Sigmoid colon (tissue), 7 donors: ENCODE data around the gene ST6GAL2. TPM values are rescaled to one million over a fixed set of nuclear protein-coding genes. Genes with fewer than 3 reads are reported as not detected.

Experiments
- DNase-seq: peaks from one replicate; pipeline ENCODE4 v3.0.0-alpha.2; 2019
- H3K27ac ChIP-seq, 4 donors: fragments of 200-600 bp; sonication (generic); one replicate each; pipeline ENCODE4 v1.5.1; 2016 to 2019; ENCODE audit warnings: mild to moderate bottlenecking in 1 of 4
- H3K27me3 ChIP-seq, 3 donors: fragments of 200-600 bp; sonication (generic); one replicate each; pipeline ENCODE4 v1.5.1; 2019; ENCODE audit warnings: mild to moderate bottlenecking in 1 of 3
- H3K36me3 ChIP-seq, 4 donors: fragments of 200-600 bp; sonication (generic); one replicate each; pipeline ENCODE4 v1.5.1; 2016 to 2019
- H3K4me1 ChIP-seq, 4 donors: fragments of 200-600 bp; sonication (generic); one replicate each; pipeline ENCODE4 v1.5.1; 2017 to 2019
- H3K4me3 ChIP-seq, 4 donors: fragments of 200-600 bp; sonication (generic); one replicate each; pipeline ENCODE4 v1.5.1; 2017 to 2019; ENCODE audit warnings: mild to moderate bottlenecking in 2 of 4, moderate library complexity in 1 of 4
- H3K9me3 ChIP-seq, 4 donors: fragments of 200-600 bp in 3 of 4; sonication (generic) in 3 of 4; one replicate each; pipeline versions ENCODE4 v1.5.1 to v1.6.1; 2013 to 2019
- EP300 ChIP-seq, 4 donors: sonication (generic); formaldehyde crosslinking; IDR thresholded peaks; one replicate each; pipeline ENCODE4 v1.6.1; 2017; ENCODE audit warnings: antibody characterized with exemption in 4 of 4
- POLR2A ChIP-seq, 2 donors: fragments of 450-650 bp; IDR thresholded peaks; one replicate each; pipeline ENCODE4 v1.6.1; 2016; ENCODE audit warnings: antibody characterized with exemption in 2 of 2, mild to moderate bottlenecking in 2 of 2, moderate library complexity in 2 of 2
- POLR2AphosphoS5 ChIP-seq, 4 donors: sonication (generic); formaldehyde crosslinking; IDR thresholded peaks; one replicate each; pipeline ENCODE4 v1.6.1; 2017; ENCODE audit warnings: antibody characterized with exemption in 4 of 4
- WGBS, 2 donors: extraction: QIAGEN DNeasy Blood & Tissue Kit; methylation state at CpG; one replicate each; pipeline ENCODE4 v1.1.7; 2013; 5-methylcytosine and 5-hydroxymethylcytosine counted together
- intact Hi-C: fragments of 100-400 bp; cut with DNase I; formaldehyde crosslinking; loops from one replicate; pipeline ENCODE4 v1.15.1; 2023
- polyA plus RNA-seq, 3 donors: library from polyadenylated mRNA; stranded (reverse); fragments of 200-250 nt; gene quantifications; one replicate each; pipeline ENCODE4 v1.2.3, GENCODE V29; 2013
- total RNA-seq, 4 donors: library from RNA; depleted of rRNA; stranded (reverse); fragments of >200 nt; gene quantifications; one replicate each; pipeline ENCODE4 v1.1.0, GENCODE V29; 2016
- TF ChIP-seq, protein P1 (sequence below), 4 experiments: fragments of 450-650 bp in 3 of 4; fragments of 200-600 bp in 1 of 4; IDR thresholded peaks; one replicate each; pipeline ENCODE4 v1.5.1; 2016 to 2019; ENCODE audit warnings: antibody characterized with exemption in 4 of 4, mild to moderate bottlenecking in 3 of 4, moderate library complexity in 2 of 4
- donor health status: healthy with polysubstance abuse.
- donor health status: Bipolar disorder and iron deficiency.
- donor health status: healthy.

The ST6GAL2 gene, protein sequence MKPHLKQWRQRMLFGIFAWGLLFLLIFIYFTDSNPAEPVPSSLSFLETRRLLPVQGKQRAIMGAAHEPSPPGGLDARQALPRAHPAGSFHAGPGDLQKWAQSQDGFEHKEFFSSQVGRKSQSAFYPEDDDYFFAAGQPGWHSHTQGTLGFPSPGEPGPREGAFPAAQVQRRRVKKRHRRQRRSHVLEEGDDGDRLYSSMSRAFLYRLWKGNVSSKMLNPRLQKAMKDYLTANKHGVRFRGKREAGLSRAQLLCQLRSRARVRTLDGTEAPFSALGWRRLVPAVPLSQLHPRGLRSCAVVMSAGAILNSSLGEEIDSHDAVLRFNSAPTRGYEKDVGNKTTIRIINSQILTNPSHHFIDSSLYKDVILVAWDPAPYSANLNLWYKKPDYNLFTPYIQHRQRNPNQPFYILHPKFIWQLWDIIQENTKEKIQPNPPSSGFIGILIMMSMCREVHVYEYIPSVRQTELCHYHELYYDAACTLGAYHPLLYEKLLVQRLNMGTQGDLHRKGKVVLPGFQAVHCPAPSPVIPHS
- total RNA-seq (1 to 10 TPM in 3 of 4 donors, under 1 TPM in 1; 0.83 to 6.2 (median 2.5) TPM), polyA plus RNA-seq (under 1 TPM; under 0.01 to 0.23 (median 0.15) TPM)

DNA sequence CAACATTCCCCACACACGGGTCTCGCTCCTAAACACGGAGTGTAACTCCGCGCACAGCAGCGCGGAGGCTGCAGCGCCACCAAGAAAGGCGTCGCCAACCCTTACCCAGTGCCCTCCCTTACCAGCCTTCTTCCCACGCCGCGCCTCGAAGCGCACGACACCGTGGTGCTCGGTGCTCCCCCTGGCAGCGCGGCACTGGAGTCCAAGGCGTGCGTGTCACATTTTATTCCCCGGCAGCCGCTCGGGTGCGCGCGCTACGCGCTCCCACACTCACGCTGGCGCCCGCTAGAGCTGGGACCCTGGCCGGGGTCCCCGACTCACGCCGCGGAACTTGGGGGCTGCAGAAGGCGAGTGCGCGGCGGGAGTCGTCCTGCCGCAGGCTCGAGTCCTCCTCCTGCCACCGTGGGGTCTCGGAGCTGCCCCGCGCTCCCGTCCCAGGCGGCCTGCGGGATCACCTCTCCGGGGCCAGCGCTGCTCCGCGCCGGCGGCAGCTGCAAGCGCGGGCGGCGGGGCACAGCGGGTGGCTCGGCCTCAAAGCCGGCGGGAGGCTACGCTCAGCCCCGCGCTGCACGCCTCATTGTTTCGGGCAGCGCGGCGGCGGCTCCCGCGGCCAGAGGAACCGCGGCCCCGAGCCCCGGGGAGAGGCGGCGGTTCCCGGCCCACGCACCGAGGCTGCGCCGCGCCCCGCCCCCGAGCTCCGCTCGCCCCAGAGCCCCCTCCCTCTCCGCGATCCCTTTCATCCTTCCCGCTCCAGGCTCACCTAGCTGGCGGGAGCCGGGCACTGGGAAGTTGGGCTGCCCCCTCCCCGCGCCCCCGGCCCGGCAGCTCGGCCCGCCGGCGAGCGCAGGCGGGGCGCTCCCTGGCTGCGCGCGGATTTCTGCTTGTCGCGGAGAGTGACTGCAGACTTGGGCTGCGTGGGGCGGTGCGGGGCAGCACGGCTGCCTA lies at the start of gene ST6GAL2:
Gene ST6GAL2 (minus strand): TSS at position 197 of the 945 bp plus-strand sequence. CDS start 42,190 bp downstream, outside the sequence.
- DNase-seq = no peak
- intact Hi-C loops = loop anchor here (10.0 kb wide), 1 partner anchor 241 kb away; no protein-coding TSS in a partner anchor
- H3K4me3 ChIP-seq = peak within 1 kb of the TSS; percentile 27 to 76 (median 54)
- H3K27me3 ChIP-seq = peaks cover 0 to 21% (median 2%) of the 10 kb centered on the region in 3 donors
- no peaks in the 10 kb centered on the region for H3K9me3 ChIP-seq
- no peaks in the 10 kb centered on the region for H3K36me3 ChIP-seq
- TF ChIP-seq EP300 (IDR thresholded peaks at IDR 0.05) = no peak
- TF ChIP-seq, protein P1, sequence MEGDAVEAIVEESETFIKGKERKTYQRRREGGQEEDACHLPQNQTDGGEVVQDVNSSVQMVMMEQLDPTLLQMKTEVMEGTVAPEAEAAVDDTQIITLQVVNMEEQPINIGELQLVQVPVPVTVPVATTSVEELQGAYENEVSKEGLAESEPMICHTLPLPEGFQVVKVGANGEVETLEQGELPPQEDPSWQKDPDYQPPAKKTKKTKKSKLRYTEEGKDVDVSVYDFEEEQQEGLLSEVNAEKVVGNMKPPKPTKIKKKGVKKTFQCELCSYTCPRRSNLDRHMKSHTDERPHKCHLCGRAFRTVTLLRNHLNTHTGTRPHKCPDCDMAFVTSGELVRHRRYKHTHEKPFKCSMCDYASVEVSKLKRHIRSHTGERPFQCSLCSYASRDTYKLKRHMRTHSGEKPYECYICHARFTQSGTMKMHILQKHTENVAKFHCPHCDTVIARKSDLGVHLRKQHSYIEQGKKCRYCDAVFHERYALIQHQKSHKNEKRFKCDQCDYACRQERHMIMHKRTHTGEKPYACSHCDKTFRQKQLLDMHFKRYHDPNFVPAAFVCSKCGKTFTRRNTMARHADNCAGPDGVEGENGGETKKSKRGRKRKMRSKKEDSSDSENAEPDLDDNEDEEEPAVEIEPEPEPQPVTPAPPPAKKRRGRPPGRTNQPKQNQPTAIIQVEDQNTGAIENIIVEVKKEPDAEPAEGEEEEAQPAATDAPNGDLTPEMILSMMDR (IDR thresholded peaks at IDR 0.05) = no peak
- no peak for TF ChIP-seq POLR2A (IDR thresholded peaks at IDR 0.05)
- no peak for TF ChIP-seq POLR2AphosphoS5 (IDR thresholded peaks at IDR 0.05)
- peaks cover 0 to 31% (median 20%) of the 10 kb centered on the region in 4 donors for H3K4me1 ChIP-seq
- WGBS, 2 donors = 1 to 2% methylated on average over 118 of the region's 118 CpGs
- peak within 1 kb of the TSS; percentile 9 to 81 (median 57) for H3K27ac ChIP-seq

DNA sequence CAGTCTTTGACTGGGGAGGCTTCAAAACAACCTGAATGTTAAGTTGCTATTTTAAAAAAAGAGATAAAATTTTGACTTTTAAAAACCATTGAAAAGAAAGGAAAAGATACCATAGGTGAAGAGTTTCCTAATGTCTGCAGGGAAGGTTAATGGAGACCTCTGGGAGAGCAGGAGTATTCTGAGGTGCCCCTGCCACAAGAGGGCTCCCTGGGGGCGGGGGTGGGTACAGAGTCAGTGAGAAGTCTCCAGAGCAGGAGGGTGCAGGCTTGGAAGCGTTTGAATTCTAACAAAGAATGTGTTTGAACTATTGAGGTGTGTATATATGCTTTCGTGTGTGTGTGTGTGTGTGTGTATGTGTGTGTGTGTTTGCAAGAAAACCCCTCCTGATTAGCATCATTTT lies 46.7 kb upstream of the ST6GAL2 start:
- Histone ChIP-seq H3K4me3 (no peak overlapping the region), H3K4me1 (no peaks in the 10 kb centered on the region), H3K27ac (no peak overlapping the region), H3K36me3 (no peaks in the 10 kb centered on the region), H3K9me3 (no peaks in the 10 kb centered on the region), H3K27me3 (no peaks in the 10 kb centered on the region)
- DNase-seq = no peak
- TF ChIP-seq, protein P1 (IDR thresholded peaks at IDR 0.05) = no peak
- TF ChIP-seq POLR2A (IDR thresholded peaks at IDR 0.05) = no peak
- TF ChIP-seq EP300 (IDR thresholded peaks at IDR 0.05) = no peak
- TF ChIP-seq POLR2AphosphoS5 (IDR thresholded peaks at IDR 0.05) = no peak
- intact Hi-C loops = no loop called here
- WGBS, 2 donors = 71 to 79% methylated on average over 3 of the region's 3 CpGs

DNA sequence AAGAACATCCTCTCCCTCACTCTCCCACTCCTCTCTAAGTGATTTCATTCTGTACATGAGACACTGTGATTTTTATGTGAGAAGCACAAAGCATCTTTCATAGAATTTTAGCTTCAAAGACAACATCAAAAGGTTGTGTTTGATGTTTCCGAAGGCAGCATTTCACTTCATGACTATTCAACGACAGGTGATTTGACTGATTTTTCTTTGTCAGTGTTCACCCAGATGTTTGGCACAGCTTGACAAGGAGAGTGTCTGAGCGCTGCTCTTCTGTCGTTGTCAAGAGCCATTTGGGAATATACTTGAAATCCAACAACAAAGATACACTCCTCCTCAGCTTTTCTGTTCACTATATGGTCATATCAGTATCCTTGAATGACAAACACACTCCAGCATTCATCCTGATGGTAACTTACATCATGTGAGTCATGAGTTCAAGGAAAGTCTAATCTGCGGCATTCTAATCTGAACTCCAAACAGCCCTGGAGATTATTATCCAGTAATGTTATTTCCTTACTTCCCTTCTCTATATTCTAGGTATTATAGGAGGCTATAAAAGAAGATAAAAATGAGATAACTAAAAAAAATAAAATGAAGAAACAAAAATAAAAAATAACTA lies 45.9 kb upstream of the ST6GAL2 start:
- no peak for DNase-seq
- Histone ChIP-seq H3K27ac (no peak overlapping the region), H3K4me1 (no peaks in the 10 kb centered on the region), H3K36me3 (no peaks in the 10 kb centered on the region), H3K9me3 (peaks cover 0 to 2% (median 0%) of the 10 kb centered on the region in 4 donors), H3K4me3 (no peak overlapping the region), H3K27me3 (no peaks in the 10 kb centered on the region)
- no peak for TF ChIP-seq POLR2AphosphoS5 (IDR thresholded peaks at IDR 0.05)
- TF ChIP-seq, protein P1 (IDR thresholded peaks at IDR 0.05) = no peak
- TF ChIP-seq EP300 (IDR thresholded peaks at IDR 0.05) = no peak
- TF ChIP-seq POLR2A (IDR thresholded peaks at IDR 0.05) = no peak
- 82 to 86% methylated on average over 5 of the region's 5 CpGs for WGBS, 2 donors
- intact Hi-C loops = no loop called here

DNA sequence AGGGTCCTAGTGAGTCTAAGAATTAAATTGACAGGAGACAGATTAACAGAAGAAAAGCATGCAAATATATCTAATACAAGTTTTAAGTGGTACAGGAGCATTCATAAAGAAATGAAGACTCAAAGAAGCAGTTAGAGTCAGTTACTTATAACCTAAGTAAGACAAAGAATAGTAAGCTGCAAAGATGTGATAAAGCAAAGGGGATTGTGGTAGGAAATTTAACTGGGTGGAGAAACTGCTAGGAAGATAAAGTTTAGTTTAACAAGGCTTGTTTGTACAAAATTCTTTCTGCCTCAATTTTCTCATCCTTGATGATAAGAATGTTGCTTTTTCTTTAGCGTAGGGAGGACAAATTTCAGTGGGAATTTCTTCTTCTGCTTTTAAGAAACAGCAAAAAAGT lies 35.5 kb upstream of the ST6GAL2 start:
- no peaks in the 10 kb centered on the region for H3K4me1 ChIP-seq
- no peak overlapping the region for H3K27ac ChIP-seq
- H3K9me3 ChIP-seq = peaks cover 0 to 3% (median 0%) of the 10 kb centered on the region in 4 donors
- no peak for DNase-seq
- WGBS, 2 donors = 89 to 91% methylated on average over 1 of the region's 1 CpG
- H3K27me3 ChIP-seq = no peaks in the 10 kb centered on the region
- no peaks in the 10 kb centered on the region for H3K36me3 ChIP-seq
- TF ChIP-seq POLR2AphosphoS5 (IDR thresholded peaks at IDR 0.05) = no peak
- intact Hi-C loops = no loop called here
- no peak overlapping the region for H3K4me3 ChIP-seq
